ENCODE data around the gene ADAMTS2. TPM values are rescaled to one million over a fixed set of nuclear protein-coding genes. Genes with fewer than 3 reads are reported as not detected.

Gene ADAMTS2
- total RNA-seq, 4 donors from 2014 or later: 6.0 to 20.9 (median 13.5) TPM

- DNase-seq: no peak
- no peaks in the 10 kb centered on the region for H3K4me1 ChIP-seq
- TF ChIP-seq EP300 (IDR thresholded peaks at IDR 0.05; ENCODE audit: low read depth): no peak
- TF ChIP-seq POLR2A (IDR thresholded peaks at IDR 0.05): no peak
- TF ChIP-seq CTCF (IDR thresholded peaks at IDR 0.05): no peak
- TF ChIP-seq POLR2AphosphoS5 (IDR thresholded peaks at IDR 0.05): no peak
- H3K27me3 ChIP-seq: no peaks in the 10 kb centered on the region
- H3K27ac ChIP-seq: no peak overlapping the region
- no peaks in the 10 kb centered on the region for H3K36me3 ChIP-seq
- no peak overlapping the region for H3K4me3 ChIP-seq
- WGBS, 2 donors (ENCODE audit: low coverage in 1 of 2): 72 to 82% methylated on average over 2 of the region's 2 CpGs
- in situ Hi-C loops (cut with MboI; ENCODE audit: low pct_ligation_motif_present in 1 of 4, low pct_unique_long_range_greater_than_20kb in 1 of 4, low sequenced_read_pairs in 3 of 4) (no loop called here), intact Hi-C loops (cut with DNase I; ENCODE audit: low total_unique reads) (no loop called here)
- no peaks in the 10 kb centered on the region for H3K9me3 ChIP-seq
Observed at GRCh38 chr5:179215576-179215975, 129.7 kb downstream of the ADAMTS2 start.

GRCh38 chr5:179214678-179215077 is 130.6 kb downstream of the ADAMTS2 start:
- 80 to 97% methylated on average over 7 of the region's 7 CpGs for WGBS, 2 donors (ENCODE audit: low coverage in 1 of 2)
- H3K4me3 ChIP-seq: no peak overlapping the region
- no peaks in the 10 kb centered on the region for H3K36me3 ChIP-seq
- TF ChIP-seq EP300 (IDR thresholded peaks at IDR 0.05; ENCODE audit: low read depth): no peak
- TF ChIP-seq POLR2AphosphoS5 (IDR thresholded peaks at IDR 0.05): no peak
- no peak for TF ChIP-seq CTCF (IDR thresholded peaks at IDR 0.05)
- TF ChIP-seq POLR2A (IDR thresholded peaks at IDR 0.05): no peak
- in situ Hi-C loops (cut with MboI; ENCODE audit: low pct_ligation_motif_present in 1 of 4, low pct_unique_long_range_greater_than_20kb in 1 of 4, low sequenced_read_pairs in 3 of 4) (no loop called here), intact Hi-C loops (cut with DNase I; ENCODE audit: low total_unique reads) (no loop called here)
- H3K27me3 ChIP-seq: no peaks in the 10 kb centered on the region
- H3K4me1 ChIP-seq: no peaks in the 10 kb centered on the region
- no peaks in the 10 kb centered on the region for H3K9me3 ChIP-seq
- H3K27ac ChIP-seq: no peak overlapping the region
- DNase-seq: no peak

GRCh38 chr5:179212870-179213269 is 132.4 kb downstream of the ADAMTS2 start:
- H3K36me3 ChIP-seq: no peaks in the 10 kb centered on the region
- no peak overlapping the region for H3K27ac ChIP-seq
- H3K27me3 ChIP-seq: no peaks in the 10 kb centered on the region
- in situ Hi-C loops (cut with MboI; ENCODE audit: low pct_ligation_motif_present in 1 of 4, low pct_unique_long_range_greater_than_20kb in 1 of 4, low sequenced_read_pairs in 3 of 4): no loop called here
- no peaks in the 10 kb centered on the region for H3K9me3 ChIP-seq
- no peak for DNase-seq
- WGBS, 2 donors (ENCODE audit: low coverage in 1 of 2): 80 to 83% methylated on average over 2 to 10 of the region's 10 CpGs
- intact Hi-C loops (cut with DNase I; ENCODE audit: low total_unique reads): no loop called here
- TF ChIP-seq POLR2A (IDR thresholded peaks at IDR 0.05) (no peak), CTCF (IDR thresholded peaks at IDR 0.05) (peak in 1 of 5 experiments; percentile 22)
- H3K4me3 ChIP-seq: no peak overlapping the region
- H3K4me1 ChIP-seq: no peaks in the 10 kb centered on the region

- 82% methylated on average over 12 of the region's 12 CpGs; no CpG with 5 or more reads in 1 of the 2 donors for WGBS, 2 donors (ENCODE audit: low coverage in 1 of 2)
- H3K4me3 ChIP-seq: no peak overlapping the region
- no peaks in the 10 kb centered on the region for H3K4me1 ChIP-seq
- no peaks in the 10 kb centered on the region for H3K36me3 ChIP-seq
- H3K9me3 ChIP-seq: no peaks in the 10 kb centered on the region
- intact Hi-C loops (cut with DNase I; ENCODE audit: low total_unique reads): no loop called here
- no peak overlapping the region for H3K27ac ChIP-seq
- no peaks in the 10 kb centered on the region for H3K27me3 ChIP-seq
- DNase-seq: no peak
- in situ Hi-C loops (cut with MboI; ENCODE audit: low pct_ligation_motif_present in 1 of 4, low pct_unique_long_range_greater_than_20kb in 1 of 4, low sequenced_read_pairs in 3 of 4): no loop called here
- TF ChIP-seq POLR2A (IDR thresholded peaks at IDR 0.05) (no peak), POLR2AphosphoS5 (IDR thresholded peaks at IDR 0.05) (no peak), CTCF (IDR thresholded peaks at IDR 0.05) (no peak), EP300 (IDR thresholded peaks at IDR 0.05; ENCODE audit: low read depth) (no peak)
Observed at GRCh38 chr5:179211631-179212030, 133.6 kb downstream of the ADAMTS2 start.

Data from transverse colon (tissue), 4 donors.